Gastrocnemius medialis (tissue), 4 donors: ENCODE measurements around the gene PAX8.

Experiments
- CTCF ChIP-seq, 5 experiments: fragments of 450-650 bp in 3 of 5; fragments of 200-600 bp in 2 of 5; sonication (generic) in 2 of 5; IDR thresholded peaks in 4 of 5; conservative IDR thresholded peaks in 1 of 5; 1 replicate in 4 of 5; 2 replicates in 1 of 5; pipeline ENCODE4 v1.5.1; 2016 to 2019; ENCODE audit warnings: antibody characterized with exemption in 5 of 5, mild to moderate bottlenecking in 3 of 5, moderate library complexity in 3 of 5
- POLR2A ChIP-seq, 2 donors: fragments of 450-650 bp; IDR thresholded peaks; one replicate each; pipeline ENCODE4 v1.6.1; 2017; ENCODE audit warnings: antibody characterized with exemption in 2 of 2, mild to moderate bottlenecking in 2 of 2, moderate library complexity in 2 of 2

GRCh38 chr2:113253453-113253852, 25.3 kb downstream of the PAX8 start:
- TF ChIP-seq CTCF (IDR thresholded peaks at IDR 0.05 in 4 of 5, conservative IDR thresholded peaks at IDR 0.05 in 1 of 5) (no peak), POLR2A (IDR thresholded peaks at IDR 0.05) (no peak)
